HepG2 (cell line): ENCODE results near the gene LSM14B. TPM values are rescaled to one million over a fixed set of nuclear protein-coding genes. Genes with fewer than 3 reads are reported as not detected.

Experiments
- AKNA ChIP-seq: sonication (generic); formaldehyde crosslinking; IDR thresholded peaks from 2 replicates; pipeline ENCODE4 v1.4.0; 2020; ENCODE audit warnings: missing genetic modification reagents, borderline replicate concordance
- GATAD2A ChIP-seq: IDR thresholded peaks from 2 replicates; pipeline ENCODE4 v1.6.1; 2016
- HIVEP1 ChIP-seq: sonication (generic); formaldehyde crosslinking; IDR thresholded peaks from 2 replicates; pipeline ENCODE4 v1.4.0; 2020; ENCODE audit warnings: mild to moderate bottlenecking, missing genetic modification reagents
- HOXA7 ChIP-seq: sonication (generic); formaldehyde crosslinking; IDR thresholded peaks from 2 replicates; pipeline ENCODE4 v1.8.1; 2022; ENCODE audit warnings: mild to moderate bottlenecking, missing genetic modification reagents, moderate library complexity
- IRX3 ChIP-seq: sonication (generic); formaldehyde crosslinking; IDR thresholded peaks from 2 replicates; pipeline ENCODE4 v1.8.1; 2023; ENCODE audit warnings: mild to moderate bottlenecking, low read depth, missing genetic modification reagents, borderline replicate concordance
- KDM5A ChIP-seq: fragments of 200-600 bp; sonication (generic); IDR thresholded peaks from 2 replicates; pipeline ENCODE4 v1.7.0; 2018; ENCODE audit warnings: antibody characterized with exemption, mild to moderate bottlenecking, low read length, borderline replicate concordance
- MLX ChIP-seq: IDR thresholded peaks from 2 replicates; pipeline ENCODE4 v1.6.1; 2016
- MZF1 ChIP-seq: sonication (generic); formaldehyde crosslinking; IDR thresholded peaks from 2 replicates; pipeline ENCODE4 v1.8.1; 2023; ENCODE audit warnings: mild to moderate bottlenecking, missing genetic modification reagents, borderline replicate concordance
- NONO ChIP-seq, 2 experiments: fragments of 450-650 bp in 1 of 2; sonication (generic) in 1 of 2; formaldehyde crosslinking in 1 of 2; IDR thresholded peaks in 1 of 2; conservative IDR thresholded peaks in 1 of 2; 2 replicates each; pipeline versions ENCODE4 v1.6.1 to v1.8.0; 2017 to 2022; ENCODE audit warnings: mild to moderate bottlenecking in 1 of 2, missing genetic modification reagents in 1 of 2, moderate library complexity in 1 of 2
- RARG ChIP-seq: sonication (generic); formaldehyde crosslinking; IDR thresholded peaks from 2 replicates; pipeline ENCODE4 v1.4.0; 2020; ENCODE audit warnings: low read depth, mild to moderate bottlenecking, missing genetic modification reagents
- SMC3 ChIP-seq: IDR thresholded peaks from 2 replicates; pipeline ENCODE4 v1.6.1; 2011; ENCODE audit warnings: low read length, improper control_type of control experiment
- SRF ChIP-seq: IDR thresholded peaks from 2 replicates; pipeline ENCODE4 v1.6.1; 2011; ENCODE audit warnings: mild to moderate bottlenecking, low read depth, low read length, moderate library complexity
- TARDBP ChIP-seq: sonication (generic); formaldehyde crosslinking; IDR thresholded peaks from 2 replicates; pipeline ENCODE4 v1.8.0; 2022; ENCODE audit warnings: mild to moderate bottlenecking, missing genetic modification reagents
- YEATS2 ChIP-seq: sonication (generic); formaldehyde crosslinking; IDR thresholded peaks from 2 replicates; pipeline ENCODE4 v1.4.0; 2020; ENCODE audit warnings: missing genetic modification reagents, borderline replicate concordance
- ZBTB38 ChIP-seq: sonication (generic); formaldehyde crosslinking; IDR thresholded peaks from 2 replicates; pipeline ENCODE4 v1.5.1; 2020; ENCODE audit warnings: mild to moderate bottlenecking, missing genetic modification reagents
- ZNF629 ChIP-seq: sonication (generic); formaldehyde crosslinking; conservative IDR thresholded peaks from 2 replicates; pipeline ENCODE4 v1.5.0; 2020; ENCODE audit warnings: missing genetic modification reagents
- polyA plus RNA-seq, 8 experiments: library from polyadenylated mRNA; depleted of rRNA in 3 of 8; stranded (reverse) in 7 of 8; unstranded in 1 of 8; fragments of >200 nt; fragmentation: Illumina TruSeq in 4 of 8; extraction: Trizol in 4 of 8; gene quantifications; 2 replicates each; pipeline versions ENCODE4 v1.2.1 to v1.2.3, GENCODE V29; 2011 to 2016; ENCODE audit warnings: low read depth in 4 of 8, missing spikeins in 1 of 8, mixed read lengths in 1 of 8; ENCODE audit not compliant: insufficient read depth in 1 of 8
- total RNA-seq, 5 experiments: library from RNA; depleted of rRNA; stranded (reverse); fragments of >200 nt; fragmentation: Illumina TruSeq; extraction: Trizol; gene quantifications; 2 replicates each; pipeline ENCODE4 v1.2.3, GENCODE V29; 2016; ENCODE audit warnings: low read depth in 1 of 5
- TF ChIP-seq, protein P1 (sequence below): sonication (generic); formaldehyde crosslinking; IDR thresholded peaks from 2 replicates; pipeline ENCODE4 v1.5.0; 2020; ENCODE audit warnings: missing genetic modification reagents, mild to moderate bottlenecking, borderline replicate concordance
- TF ChIP-seq, protein P2 (sequence below): IDR thresholded peaks from 2 replicates; pipeline ENCODE4 v1.6.1; 2012; ENCODE audit warnings: low read depth, low read length, improper control_type of control experiment
- TF ChIP-seq, protein P3 (sequence below): sonication (generic); formaldehyde crosslinking; IDR thresholded peaks from 2 replicates; pipeline ENCODE4 v1.4.0; 2020; ENCODE audit warnings: missing genetic modification reagents

The LSM14B gene
- total and polyA plus RNA-seq, 2 of the 13 experiments (the other 11 are each of a cell fraction or from before 2014, with no cell fraction given) = 43.3 to 79.2 TPM

DNA sequence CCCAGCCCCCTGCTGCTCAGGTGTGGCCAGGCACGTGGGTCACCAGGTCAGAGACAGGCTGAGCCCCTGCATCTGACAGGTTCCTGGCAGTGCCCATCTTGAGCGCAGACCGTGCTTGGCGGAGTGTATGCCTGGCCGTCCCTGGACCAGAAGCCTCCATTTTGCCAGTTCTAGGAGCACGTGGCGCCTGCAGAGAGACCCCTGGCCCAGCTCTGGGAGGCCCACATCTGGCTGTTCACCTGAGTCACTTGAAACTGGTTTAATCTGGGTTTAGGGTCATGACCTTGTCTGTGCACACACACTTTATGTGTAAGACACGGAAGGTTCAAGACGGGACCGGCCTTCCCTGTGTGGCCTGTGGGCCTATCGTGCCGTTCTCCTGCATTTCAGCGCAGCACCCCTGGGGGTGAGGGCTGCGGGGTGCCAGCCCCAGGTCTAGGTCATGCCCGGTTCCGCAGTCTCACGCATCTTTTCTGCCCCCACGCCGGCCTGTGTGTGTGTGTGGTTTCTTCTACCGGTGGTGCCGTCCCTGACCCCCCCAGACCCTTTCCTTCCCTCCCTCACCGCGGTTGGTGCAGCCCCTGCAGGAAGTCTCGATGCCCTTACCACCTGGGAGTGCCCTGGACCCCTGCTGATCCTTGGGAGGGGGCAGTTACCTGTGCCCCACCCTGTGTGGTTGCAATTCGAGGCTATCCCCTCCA, 35.3 kb downstream of the LSM14B start (continued):
- TF ChIP-seq AKNA (no peak), GATAD2A (CRISPR knock-in tag) (no peak), SMC3 (no peak), IRX3 (CRISPR knock-in tag) (no peak), ZNF629 (CRISPR knock-in tag) (no peak), ZBTB38 (0 out of 2 replicates have a peak, but pooled peaks have one; percentile 5), YEATS2 (CRISPR knock-in tag) (no peak), SRF (no peak), TARDBP (CRISPR knock-in tag) (no peak), NONO (IDR thresholded peaks at IDR 0.05) (no peak), NONO (CRISPR knock-in tag; conservative IDR thresholded peaks at IDR 0.05) (0 out of 2 replicates have a peak, but pooled peaks have one; percentile 24), HOXA7 (CRISPR knock-in tag) (no peak), KDM5A (no peak), MLX (CRISPR knock-in tag) (no peak), RARG (CRISPR knock-in tag) (no peak), MZF1 (CRISPR knock-in tag) (no peak), HIVEP1 (0 out of 2 replicates have a peak, but pooled peaks have one; percentile 17)
- TF ChIP-seq, protein P1, sequence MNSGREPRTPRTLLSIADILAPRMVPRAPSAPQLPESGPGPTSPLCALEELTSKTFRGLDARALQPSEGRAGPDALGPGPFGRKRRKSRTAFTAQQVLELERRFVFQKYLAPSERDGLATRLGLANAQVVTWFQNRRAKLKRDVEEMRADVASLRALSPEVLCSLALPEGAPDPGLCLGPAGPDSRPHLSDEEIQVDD (CRISPR knock-in tag) = 0 out of 2 replicates have a peak, but pooled peaks have one; percentile 25
- TF ChIP-seq, protein P2, sequence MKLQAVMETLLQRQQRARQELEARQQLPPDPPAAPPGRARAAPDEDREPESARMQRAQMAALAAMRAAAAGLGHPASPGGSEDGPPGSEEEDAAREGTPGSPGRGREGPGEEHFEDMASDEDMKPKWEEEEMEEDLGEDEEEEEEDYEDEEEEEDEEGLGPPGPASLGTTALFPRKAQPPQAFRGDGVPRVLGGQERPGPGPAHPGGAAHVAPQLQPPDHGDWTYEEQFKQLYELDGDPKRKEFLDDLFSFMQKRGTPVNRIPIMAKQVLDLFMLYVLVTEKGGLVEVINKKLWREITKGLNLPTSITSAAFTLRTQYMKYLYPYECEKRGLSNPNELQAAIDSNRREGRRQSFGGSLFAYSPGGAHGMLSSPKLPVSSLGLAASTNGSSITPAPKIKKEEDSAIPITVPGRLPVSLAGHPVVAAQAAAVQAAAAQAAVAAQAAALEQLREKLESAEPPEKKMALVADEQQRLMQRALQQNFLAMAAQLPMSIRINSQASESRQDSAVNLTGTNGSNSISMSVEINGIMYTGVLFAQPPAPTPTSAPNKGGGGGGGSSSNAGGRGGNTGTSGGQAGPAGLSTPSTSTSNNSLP = no peak
- TF ChIP-seq, protein P3, sequence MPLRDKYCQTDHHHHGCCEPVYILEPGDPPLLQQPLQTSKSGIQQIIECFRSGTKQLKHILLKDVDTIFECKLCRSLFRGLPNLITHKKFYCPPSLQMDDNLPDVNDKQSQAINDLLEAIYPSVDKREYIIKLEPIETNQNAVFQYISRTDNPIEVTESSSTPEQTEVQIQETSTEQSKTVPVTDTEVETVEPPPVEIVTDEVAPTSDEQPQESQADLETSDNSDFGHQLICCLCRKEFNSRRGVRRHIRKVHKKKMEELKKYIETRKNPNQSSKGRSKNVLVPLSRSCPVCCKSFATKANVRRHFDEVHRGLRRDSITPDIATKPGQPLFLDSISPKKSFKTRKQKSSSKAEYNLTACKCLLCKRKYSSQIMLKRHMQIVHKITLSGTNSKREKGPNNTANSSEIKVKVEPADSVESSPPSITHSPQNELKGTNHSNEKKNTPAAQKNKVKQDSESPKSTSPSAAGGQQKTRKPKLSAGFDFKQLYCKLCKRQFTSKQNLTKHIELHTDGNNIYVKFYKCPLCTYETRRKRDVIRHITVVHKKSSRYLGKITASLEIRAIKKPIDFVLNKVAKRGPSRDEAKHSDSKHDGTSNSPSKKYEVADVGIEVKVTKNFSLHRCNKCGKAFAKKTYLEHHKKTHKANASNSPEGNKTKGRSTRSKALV (CRISPR knock-in tag) = no peak
